GM23338 (cell line): ENCODE results near the gene ZNF322. TPM values are rescaled to one million over a fixed set of nuclear protein-coding genes. Genes with fewer than 3 reads are reported as not detected.

Experiments used
- ATAC-seq: fragments of 200-7000 bp; cut with Tn5 transposase; 3 replicates; pipeline ENCODE4 v1.9.1; 2020
- DNase-seq: peaks from one replicate; pipeline ENCODE4 v3.0.0-alpha.2; 2015; ENCODE audit warnings: low spot score
- H2AFZ ChIP-seq: fragments of 200-600 bp; sonication (generic); 2 replicates; pipeline ENCODE4 v1.8.0; 2016; ENCODE audit warnings: antibody characterized with exemption, mild to moderate bottlenecking, moderate library complexity
- H3F3A ChIP-seq: fragments of 200-600 bp; sonication (generic); replicated peaks from 2 replicates; pipeline ENCODE4 v1.8.0; 2017; ENCODE audit warnings: antibody characterized with exemption, mixed run types, low read depth
- H3K27ac ChIP-seq: fragments of 200-600 bp; sonication (generic); 2 replicates; pipeline ENCODE4 v1.6.1; 2016; ENCODE audit warnings: low read depth
- H3K27me3 ChIP-seq: fragments of 200-600 bp; sonication (generic); 2 replicates; pipeline ENCODE4 v1.8.0; 2016; ENCODE audit warnings: mild to moderate bottlenecking, mixed run types, moderate library complexity; ENCODE audit not compliant: insufficient read depth
- H3K36me3 ChIP-seq: fragments of 200-600 bp; sonication (generic); 2 replicates; pipeline ENCODE4 v1.8.0; 2016; ENCODE audit warnings: mild to moderate bottlenecking; ENCODE audit not compliant: insufficient read depth
- H3K4me1 ChIP-seq: fragments of 200-600 bp; sonication (generic); 2 replicates; pipeline ENCODE4 v1.8.0; 2016; ENCODE audit warnings: mild to moderate bottlenecking, moderate library complexity; ENCODE audit not compliant: insufficient read depth
- H3K4me2 ChIP-seq: fragments of 200-600 bp; sonication (generic); 2 replicates; pipeline ENCODE4 v1.7.1; 2017; ENCODE audit warnings: mixed run types
- H3K4me3 ChIP-seq: fragments of 200-600 bp; sonication (generic); 2 replicates; pipeline ENCODE4 v1.6.1; 2016; ENCODE audit warnings: mixed run types
- H3K79me2 ChIP-seq: fragments of 200-600 bp; sonication (generic); replicated peaks from 2 replicates; pipeline ENCODE4 v1.8.0; 2017; ENCODE audit warnings: mild to moderate bottlenecking; ENCODE audit not compliant: insufficient read depth
- H3K9me2 ChIP-seq: fragments of 200-600 bp; sonication (generic); 2 replicates; pipeline ENCODE4 v1.8.0; 2017; ENCODE audit not compliant: insufficient read depth
- H4K20me1 ChIP-seq: fragments of 200-600 bp; sonication (generic); replicated peaks from 2 replicates; pipeline ENCODE4 v1.8.0; 2017; ENCODE audit warnings: mild to moderate bottlenecking; ENCODE audit not compliant: insufficient read depth
- H3K27ac Mint-ChIP-seq: 2 replicates; pipeline ENCODE4 v1.8.0; 2020; ENCODE audit warnings: inconsistent platforms, mild to moderate bottlenecking, moderate library complexity, mixed read lengths
- H3K27me3 Mint-ChIP-seq: 3 replicates; pipeline ENCODE4 v1.8.0; 2022; ENCODE audit warnings: low read depth, mild to moderate bottlenecking, moderate library complexity, mixed read lengths, inconsistent platforms; ENCODE audit not compliant: insufficient read depth, poor library complexity
- H3K36me3 Mint-ChIP-seq: 3 replicates; pipeline ENCODE4 v1.8.0; 2021; ENCODE audit warnings: low read depth, mild to moderate bottlenecking, inconsistent platforms, moderate library complexity, mixed read lengths
- H3K4me1 Mint-ChIP-seq: 3 replicates; pipeline ENCODE4 v1.8.0; 2020; ENCODE audit warnings: mild to moderate bottlenecking, inconsistent platforms, mixed read lengths
- H3K4me3 Mint-ChIP-seq: 3 replicates; pipeline ENCODE4 v1.8.0; 2021; ENCODE audit warnings: moderate library complexity, mild to moderate bottlenecking, inconsistent platforms, mixed read lengths
- H3K9me3 Mint-ChIP-seq: 3 replicates; pipeline ENCODE4 v1.8.0; 2020; ENCODE audit warnings: moderate library complexity, mild to moderate bottlenecking, inconsistent platforms, mixed read lengths
- ETS1 ChIP-seq: IDR thresholded peaks from 2 replicates; pipeline ENCODE4 v1.6.1; 2016; ENCODE audit warnings: antibody characterized with exemption
- EZH2phosphoT487 ChIP-seq: fragments of 200-600 bp; sonication (generic); IDR thresholded peaks from one replicate; pipeline ENCODE4 v1.8.1; 2018; ENCODE audit warnings: antibody characterized with exemption; ENCODE audit not compliant: unreplicated experiment
- POLR2AphosphoS5 ChIP-seq: IDR thresholded peaks from 2 replicates; pipeline ENCODE4 v1.6.1; 2016; ENCODE audit warnings: antibody characterized with exemption, low read depth
- ZNF331 ChIP-seq: fragments of 250-450 bp; sonication (Bioruptor Pico); IDR thresholded peaks from 2 replicates; pipeline ENCODE4 v1.5.0; 2020; ENCODE audit warnings: low read depth, mild to moderate bottlenecking, moderate library complexity
- polyA plus RNA-seq: library from polyadenylated mRNA; unstranded; fragments of >200 nt; fragmentation: Nextera tagmentation; extraction: Ambion mirVana; gene quantifications from 2 replicates; pipeline ENCODE4 v1.2.1, GENCODE V29; 2016
- total RNA-seq: library from RNA; depleted of rRNA; stranded (reverse); fragments of >200 nt; shearing (Covaris generic); gene quantifications from 2 replicates; pipeline ENCODE4 v1.2.3, GENCODE V29; 2014
- TF ChIP-seq, protein P1 (sequence below), 2 experiments: fragments of 200-600 bp in 1 of 2; sonication (generic) in 1 of 2; conservative IDR thresholded peaks; 2 replicates each; pipeline versions ENCODE4 v1.5.1 to v1.6.1; 2016 to 2017; ENCODE audit warnings: antibody characterized with exemption in 2 of 2, low read depth in 2 of 2, mild to moderate bottlenecking in 2 of 2, moderate library complexity in 1 of 2
- TF ChIP-seq, protein P2 (sequence below): fragments of 250-450 bp; sonication (Bioruptor Pico); IDR thresholded peaks from 2 replicates; pipeline ENCODE4 v1.5.0; 2020; ENCODE audit warnings: mild to moderate bottlenecking, moderate library complexity

ZNF322 gene
- total and polyA plus RNA-seq, 2 experiments from 2014 or later, result 43.3 to 61.0 TPM

DNA sequence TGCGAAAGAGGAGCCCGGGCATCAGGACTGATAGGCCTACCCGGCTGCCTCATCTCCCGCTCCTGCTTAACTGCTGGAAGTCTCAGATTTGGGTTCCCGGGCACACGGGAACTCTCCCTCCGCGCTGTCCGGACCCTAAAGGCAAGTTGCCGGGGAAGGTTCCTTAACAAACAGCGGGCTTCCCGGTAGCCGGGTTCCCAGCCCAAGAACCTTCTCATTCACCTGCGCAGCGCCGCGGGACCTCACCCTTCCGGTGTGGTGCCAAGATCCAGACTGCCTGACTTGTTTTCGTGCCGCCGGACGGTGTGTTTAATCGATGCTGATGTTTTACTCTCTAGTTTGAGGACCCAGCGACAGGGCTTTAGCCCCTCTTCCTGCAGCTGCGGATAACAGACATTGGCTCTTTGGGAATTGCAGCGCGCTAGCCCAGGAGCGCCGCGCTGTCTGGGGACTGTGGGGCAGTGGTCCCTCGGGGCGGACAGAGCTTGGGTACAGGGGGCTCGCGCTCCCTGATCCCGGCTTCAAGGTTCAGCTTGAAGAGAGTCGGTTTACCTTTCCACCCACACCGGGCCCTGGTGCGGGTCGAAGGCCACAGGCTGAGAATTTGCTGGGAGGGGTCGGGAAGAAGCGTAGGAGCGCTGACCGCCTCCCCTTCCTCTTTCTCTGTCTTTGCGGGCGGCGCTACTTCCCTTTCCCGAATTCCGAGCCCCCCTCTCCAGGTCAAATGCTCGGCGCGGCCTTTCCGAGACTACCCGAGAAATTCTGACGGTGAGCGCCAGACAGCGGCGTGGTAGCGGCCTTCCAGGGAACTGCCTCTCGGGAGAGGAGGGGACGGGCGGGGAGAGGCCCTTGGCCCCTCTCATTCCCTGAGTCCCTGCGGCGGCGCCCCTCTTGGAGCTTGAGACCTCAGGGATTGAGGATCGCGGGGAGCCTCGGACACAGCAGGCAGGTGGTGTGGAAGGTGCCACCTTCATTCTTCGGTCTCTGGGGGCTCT, 45.6 kb downstream of the ZNF322 start:
- no peaks in the 10 kb centered on the region for H3K79me2 ChIP-seq
- H3K27ac ChIP-seq, result no peak overlapping the region
- H3K36me3 ChIP-seq, result no peaks in the 10 kb centered on the region
- Mint-ChIP-seq H3K9me3 (peaks cover 15% of the 10 kb centered on the region; the same call in 2 of the 3 replicates), H3K4me1 (peaks cover 16% of the 10 kb centered on the region), H3K36me3 (no peaks in the 10 kb centered on the region), H3K4me3 (peak overlapping the region; percentile 93), H3K27me3 (peaks cover 47% of the 10 kb centered on the region), H3K27ac (no peak overlapping the region)
- peak; percentile 77 for DNase-seq
- no peak for TF ChIP-seq POLR2AphosphoS5
- TF ChIP-seq, protein P1, sequence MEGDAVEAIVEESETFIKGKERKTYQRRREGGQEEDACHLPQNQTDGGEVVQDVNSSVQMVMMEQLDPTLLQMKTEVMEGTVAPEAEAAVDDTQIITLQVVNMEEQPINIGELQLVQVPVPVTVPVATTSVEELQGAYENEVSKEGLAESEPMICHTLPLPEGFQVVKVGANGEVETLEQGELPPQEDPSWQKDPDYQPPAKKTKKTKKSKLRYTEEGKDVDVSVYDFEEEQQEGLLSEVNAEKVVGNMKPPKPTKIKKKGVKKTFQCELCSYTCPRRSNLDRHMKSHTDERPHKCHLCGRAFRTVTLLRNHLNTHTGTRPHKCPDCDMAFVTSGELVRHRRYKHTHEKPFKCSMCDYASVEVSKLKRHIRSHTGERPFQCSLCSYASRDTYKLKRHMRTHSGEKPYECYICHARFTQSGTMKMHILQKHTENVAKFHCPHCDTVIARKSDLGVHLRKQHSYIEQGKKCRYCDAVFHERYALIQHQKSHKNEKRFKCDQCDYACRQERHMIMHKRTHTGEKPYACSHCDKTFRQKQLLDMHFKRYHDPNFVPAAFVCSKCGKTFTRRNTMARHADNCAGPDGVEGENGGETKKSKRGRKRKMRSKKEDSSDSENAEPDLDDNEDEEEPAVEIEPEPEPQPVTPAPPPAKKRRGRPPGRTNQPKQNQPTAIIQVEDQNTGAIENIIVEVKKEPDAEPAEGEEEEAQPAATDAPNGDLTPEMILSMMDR (conservative IDR thresholded peaks at IDR 0.05; ENCODE audit: low read depth in 2 of 2), result no peak
- no peaks in the 10 kb centered on the region for H4K20me1 ChIP-seq
- peak; percentile 86 for ATAC-seq
- peak overlapping the region; percentile 88 for H3K4me3 ChIP-seq
- 0 out of 2 replicates have a peak, but pooled peaks cover 7% of the 10 kb centered on the region for H3F3A ChIP-seq
- H2AFZ ChIP-seq, result peak overlapping the region; percentile 100
- peaks cover 12% of the 10 kb centered on the region; the same call in 1 of the 2 replicates for H3K4me1 ChIP-seq
- peaks cover 75% of the 10 kb centered on the region for H3K27me3 ChIP-seq
- no peaks in the 10 kb centered on the region; the same call in 1 of the 2 replicates for H3K9me2 ChIP-seq
- peak overlapping the region; percentile 95 for H3K4me2 ChIP-seq

- Mint-ChIP-seq H3K9me3 (peaks cover 15% of the 10 kb centered on the region; the same call in 2 of the 3 replicates), H3K4me1 (peaks cover 16% of the 10 kb centered on the region), H3K36me3 (no peaks in the 10 kb centered on the region), H3K27me3 (peaks cover 47% of the 10 kb centered on the region), H3K27ac (no peak overlapping the region), H3K4me3 (peak overlapping the region; percentile 93)
- Histone ChIP-seq H3K9me2 (no peaks in the 10 kb centered on the region; the same call in 1 of the 2 replicates), H3K79me2 (no peaks in the 10 kb centered on the region), H3K4me1 (peaks cover 12% of the 10 kb centered on the region; the same call in 1 of the 2 replicates), H4K20me1 (no peaks in the 10 kb centered on the region), H3K4me3 (peak overlapping the region; percentile 88), H3K4me2 (peak overlapping the region; percentile 95), H3K27ac (no peak overlapping the region), H3K27me3 (peaks cover 76% of the 10 kb centered on the region), H2AFZ (peak overlapping the region; percentile 100), H3K36me3 (no peaks in the 10 kb centered on the region), H3F3A (0 out of 2 replicates have a peak, but pooled peaks cover 7% of the 10 kb centered on the region)
- ATAC-seq (peak; percentile 15), DNase-seq (peak; percentile 47)
- TF ChIP-seq ETS1, result no peak
- TF ChIP-seq, protein P2, sequence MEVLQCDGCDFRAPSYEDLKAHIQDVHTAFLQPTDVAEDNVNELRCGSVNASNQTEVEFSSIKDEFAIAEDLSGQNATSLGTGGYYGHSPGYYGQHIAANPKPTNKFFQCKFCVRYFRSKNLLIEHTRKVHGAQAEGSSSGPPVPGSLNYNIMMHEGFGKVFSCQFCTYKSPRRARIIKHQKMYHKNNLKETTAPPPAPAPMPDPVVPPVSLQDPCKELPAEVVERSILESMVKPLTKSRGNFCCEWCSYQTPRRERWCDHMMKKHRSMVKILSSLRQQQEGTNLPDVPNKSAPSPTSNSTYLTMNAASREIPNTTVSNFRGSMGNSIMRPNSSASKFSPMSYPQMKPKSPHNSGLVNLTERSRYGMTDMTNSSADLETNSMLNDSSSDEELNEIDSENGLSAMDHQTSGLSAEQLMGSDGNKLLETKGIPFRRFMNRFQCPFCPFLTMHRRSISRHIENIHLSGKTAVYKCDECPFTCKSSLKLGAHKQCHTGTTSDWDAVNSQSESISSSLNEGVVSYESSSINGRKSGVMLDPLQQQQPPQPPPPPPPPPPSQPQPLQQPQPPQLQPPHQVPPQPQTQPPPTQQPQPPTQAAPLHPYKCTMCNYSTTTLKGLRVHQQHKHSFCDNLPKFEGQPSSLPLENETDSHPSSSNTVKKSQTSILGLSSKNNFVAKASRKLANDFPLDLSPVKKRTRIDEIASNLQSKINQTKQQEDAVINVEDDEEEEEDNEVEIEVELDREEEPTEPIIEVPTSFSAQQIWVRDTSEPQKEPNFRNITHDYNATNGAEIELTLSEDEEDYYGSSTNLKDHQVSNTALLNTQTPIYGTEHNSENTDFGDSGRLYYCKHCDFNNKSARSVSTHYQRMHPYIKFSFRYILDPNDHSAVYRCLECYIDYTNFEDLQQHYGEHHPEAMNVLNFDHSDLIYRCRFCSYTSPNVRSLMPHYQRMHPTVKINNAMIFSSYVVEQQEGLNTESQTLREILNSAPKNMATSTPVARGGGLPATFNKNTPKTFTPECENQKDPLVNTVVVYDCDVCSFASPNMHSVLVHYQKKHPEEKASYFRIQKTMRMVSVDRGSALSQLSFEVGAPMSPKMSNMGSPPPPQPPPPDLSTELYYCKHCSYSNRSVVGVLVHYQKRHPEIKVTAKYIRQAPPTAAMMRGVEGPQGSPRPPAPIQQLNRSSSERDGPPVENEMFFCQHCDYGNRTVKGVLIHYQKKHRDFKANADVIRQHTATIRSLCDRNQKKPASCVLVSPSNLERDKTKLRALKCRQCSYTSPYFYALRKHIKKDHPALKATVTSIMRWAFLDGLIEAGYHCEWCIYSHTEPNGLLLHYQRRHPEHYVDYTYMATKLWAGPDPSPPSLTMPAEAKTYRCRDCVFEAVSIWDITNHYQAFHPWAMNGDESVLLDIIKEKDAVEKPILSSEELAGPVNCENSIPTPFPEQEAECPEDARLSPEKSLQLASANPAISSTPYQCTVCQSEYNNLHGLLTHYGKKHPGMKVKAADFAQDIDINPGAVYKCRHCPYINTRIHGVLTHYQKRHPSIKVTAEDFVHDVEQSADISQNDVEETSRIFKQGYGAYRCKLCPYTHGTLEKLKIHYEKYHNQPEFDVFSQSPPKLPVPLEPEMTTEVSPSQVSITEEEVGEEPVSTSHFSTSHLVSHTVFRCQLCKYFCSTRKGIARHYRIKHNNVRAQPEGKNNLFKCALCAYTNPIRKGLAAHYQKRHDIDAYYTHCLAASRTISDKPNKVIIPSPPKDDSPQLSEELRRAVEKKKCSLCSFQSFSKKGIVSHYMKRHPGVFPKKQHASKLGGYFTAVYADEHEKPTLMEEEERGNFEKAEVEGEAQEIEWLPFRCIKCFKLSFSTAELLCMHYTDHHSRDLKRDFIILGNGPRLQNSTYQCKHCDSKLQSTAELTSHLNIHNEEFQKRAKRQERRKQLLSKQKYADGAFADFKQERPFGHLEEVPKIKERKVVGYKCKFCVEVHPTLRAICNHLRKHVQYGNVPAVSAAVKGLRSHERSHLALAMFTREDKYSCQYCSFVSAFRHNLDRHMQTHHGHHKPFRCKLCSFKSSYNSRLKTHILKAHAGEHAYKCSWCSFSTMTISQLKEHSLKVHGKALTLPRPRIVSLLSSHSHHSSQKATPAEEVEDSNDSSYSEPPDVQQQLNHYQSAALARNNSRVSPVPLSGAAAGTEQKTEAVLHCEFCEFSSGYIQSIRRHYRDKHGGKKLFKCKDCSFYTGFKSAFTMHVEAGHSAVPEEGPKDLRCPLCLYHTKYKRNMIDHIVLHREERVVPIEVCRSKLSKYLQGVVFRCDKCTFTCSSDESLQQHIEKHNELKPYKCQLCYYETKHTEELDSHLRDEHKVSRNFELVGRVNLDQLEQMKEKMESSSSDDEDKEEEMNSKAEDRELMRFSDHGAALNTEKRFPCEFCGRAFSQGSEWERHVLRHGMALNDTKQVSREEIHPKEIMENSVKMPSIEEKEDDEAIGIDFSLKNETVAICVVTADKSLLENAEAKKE (CRISPR knock-in tag), result no peak
- no peak for TF ChIP-seq POLR2AphosphoS5
- TF ChIP-seq ZNF331, result no peak
- no peak for TF ChIP-seq EZH2phosphoT487
These were observed 46.3 kb downstream of the ZNF322 start for GRCh38 chr6:26613201-26613600.
